Measurements from ENCODE around the gene EIF4B. TPM values are rescaled to one million over a fixed set of nuclear protein-coding genes. Genes with fewer than 3 reads are reported as not detected.

EIF4B gene
- total RNA-seq, 1 experiment from 2014 or later = 445 TPM

DNA sequence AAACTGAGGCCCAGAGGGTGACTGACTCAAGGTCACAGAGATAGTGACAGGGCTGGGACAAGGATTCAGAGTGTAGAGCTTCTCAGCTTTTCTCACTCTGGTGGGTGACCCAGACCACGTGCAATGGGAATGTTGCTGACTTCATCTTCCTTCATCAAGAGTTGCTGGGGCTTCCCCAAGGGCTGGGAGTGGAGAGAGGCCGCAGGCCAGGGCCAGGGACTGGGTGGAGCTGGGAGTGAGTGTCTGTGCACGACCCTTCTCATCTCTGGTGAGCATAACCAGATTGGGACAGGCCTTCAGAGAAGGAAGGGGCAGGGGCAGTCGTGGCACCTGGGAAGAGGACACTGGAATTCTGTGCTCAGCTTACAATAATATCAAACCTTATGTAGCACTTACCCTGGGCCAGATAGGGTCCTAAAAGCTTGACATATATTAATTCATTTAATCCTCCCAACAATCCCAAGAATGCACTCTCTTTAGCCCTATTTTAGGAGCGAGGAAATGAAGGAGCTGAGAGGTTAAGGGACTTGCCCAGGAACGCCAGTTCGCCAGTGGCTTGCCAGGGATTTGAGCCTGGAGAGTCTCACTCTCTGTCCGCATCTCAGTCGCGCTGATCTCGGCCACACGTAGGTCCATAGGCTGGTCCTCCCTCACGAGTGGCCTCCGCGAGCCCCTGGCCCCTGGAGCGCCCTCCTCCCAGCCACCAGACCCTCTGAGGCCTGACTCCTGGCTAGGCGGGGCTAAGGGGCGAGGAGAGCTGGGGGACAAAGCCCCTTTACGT, 41.5 kb upstream of the EIF4B start:
- Histone ChIP-seq H3K27me3 (replicated peaks; ENCODE audit: control insufficient read depth, insufficient read depth, low read length) (no peaks in the 10 kb centered on the region), H3K36me3 (ENCODE audit: control insufficient read depth, insufficient read depth, low read length) (no peaks in the 10 kb centered on the region), H3K4me3 (ENCODE audit: low read depth, low read length) (no peak overlapping the region), H3K9me3 (no peaks in the 10 kb centered on the region), H3K4me1 (peaks cover 34% of the 10 kb centered on the region)
- H3K4me1 Mint-ChIP-seq (ENCODE audit: low read depth, unreplicated experiment) = peaks cover 34% of the 10 kb centered on the region
- no peaks in the 10 kb centered on the region for H3K27me3 Mint-ChIP-seq (ENCODE audit: insufficient read depth, unreplicated experiment)
- no peak overlapping the region for H3K4me3 Mint-ChIP-seq (ENCODE audit: unreplicated experiment)
- TF ChIP-seq, protein P1, sequence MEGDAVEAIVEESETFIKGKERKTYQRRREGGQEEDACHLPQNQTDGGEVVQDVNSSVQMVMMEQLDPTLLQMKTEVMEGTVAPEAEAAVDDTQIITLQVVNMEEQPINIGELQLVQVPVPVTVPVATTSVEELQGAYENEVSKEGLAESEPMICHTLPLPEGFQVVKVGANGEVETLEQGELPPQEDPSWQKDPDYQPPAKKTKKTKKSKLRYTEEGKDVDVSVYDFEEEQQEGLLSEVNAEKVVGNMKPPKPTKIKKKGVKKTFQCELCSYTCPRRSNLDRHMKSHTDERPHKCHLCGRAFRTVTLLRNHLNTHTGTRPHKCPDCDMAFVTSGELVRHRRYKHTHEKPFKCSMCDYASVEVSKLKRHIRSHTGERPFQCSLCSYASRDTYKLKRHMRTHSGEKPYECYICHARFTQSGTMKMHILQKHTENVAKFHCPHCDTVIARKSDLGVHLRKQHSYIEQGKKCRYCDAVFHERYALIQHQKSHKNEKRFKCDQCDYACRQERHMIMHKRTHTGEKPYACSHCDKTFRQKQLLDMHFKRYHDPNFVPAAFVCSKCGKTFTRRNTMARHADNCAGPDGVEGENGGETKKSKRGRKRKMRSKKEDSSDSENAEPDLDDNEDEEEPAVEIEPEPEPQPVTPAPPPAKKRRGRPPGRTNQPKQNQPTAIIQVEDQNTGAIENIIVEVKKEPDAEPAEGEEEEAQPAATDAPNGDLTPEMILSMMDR (IDR thresholded peaks at IDR 0.05; ENCODE audit: insufficient read depth in 1 of 2, low read depth in 1 of 2, low read length in 1 of 2, severe bottlenecking in 1 of 2, unreplicated experiment in 1 of 2) = no peak
- intact Hi-C loops (cut with micrococcal nuclease; ENCODE audit: unreplicated experiment) = no loop called here
- ChIA-PET POLR2A (interaction anchor here (1.2 kb wide), 1 partner anchor 57 kb away, joined by 3 read pairs; no protein-coding TSS in a partner anchor), CTCF (interaction anchor here (0.8 kb wide), 1 partner anchor 60 kb away, joined by 3 read pairs; the partner anchor contains the start of gene KRT8)
- peak overlapping the region; percentile 35 for H3K27ac Mint-ChIP-seq (ENCODE audit: unreplicated experiment)
- no peaks in the 10 kb centered on the region for H3K9me3 Mint-ChIP-seq (ENCODE audit: unreplicated experiment)
- BruUV-seq (replicated peaks) = no TSS peak
- H3K36me3 Mint-ChIP-seq (ENCODE audit: insufficient read depth, unreplicated experiment) = peaks cover 48% of the 10 kb centered on the region
- DNase-seq = peak in 1 of 2 experiments; percentile 52

DNA sequence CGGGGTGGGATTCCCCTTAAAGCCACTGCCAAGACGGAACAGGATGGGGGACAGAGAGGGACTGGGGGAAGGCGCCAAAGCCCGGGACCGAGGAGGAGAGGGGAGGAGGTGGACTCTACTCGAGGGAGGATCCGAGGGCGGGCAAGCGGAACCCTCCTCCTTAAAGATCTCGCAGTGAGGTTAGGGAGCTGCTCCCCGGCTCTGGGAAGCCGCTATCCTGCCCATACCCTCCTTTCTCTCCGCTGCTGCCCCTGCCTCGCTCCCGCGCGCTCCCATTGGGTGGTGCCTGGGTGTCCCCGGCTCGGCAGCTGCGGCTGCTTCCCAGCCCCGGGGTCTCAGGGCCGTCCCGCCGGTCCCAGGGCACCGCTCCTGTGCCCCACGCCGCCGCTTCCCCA, 40.9 kb upstream of the EIF4B start:
- ChIA-PET POLR2A (no interaction called here), CTCF (interaction anchor here (0.8 kb wide), 1 partner anchor 60 kb away, joined by 3 read pairs; the partner anchor contains the start of gene KRT8)
- Mint-ChIP-seq H3K4me1 (ENCODE audit: low read depth, unreplicated experiment) (peaks cover 36% of the 10 kb centered on the region), H3K36me3 (ENCODE audit: insufficient read depth, unreplicated experiment) (peaks cover 51% of the 10 kb centered on the region), H3K4me3 (ENCODE audit: unreplicated experiment) (no peak overlapping the region), H3K27me3 (ENCODE audit: insufficient read depth, unreplicated experiment) (no peaks in the 10 kb centered on the region), H3K27ac (ENCODE audit: unreplicated experiment) (peak overlapping the region; percentile 35), H3K9me3 (ENCODE audit: unreplicated experiment) (no peaks in the 10 kb centered on the region)
- no TSS peak for BruUV-seq (replicated peaks)
- Histone ChIP-seq H3K4me1 (peaks cover 37% of the 10 kb centered on the region), H3K4me3 (ENCODE audit: low read depth, low read length) (no peak overlapping the region), H3K27me3 (replicated peaks; ENCODE audit: control insufficient read depth, insufficient read depth, low read length) (no peaks in the 10 kb centered on the region), H3K36me3 (ENCODE audit: control insufficient read depth, insufficient read depth, low read length) (no peaks in the 10 kb centered on the region), H3K9me3 (no peaks in the 10 kb centered on the region)
- intact Hi-C loops (cut with micrococcal nuclease; ENCODE audit: unreplicated experiment) = no loop called here
- TF ChIP-seq, protein P1 (IDR thresholded peaks at IDR 0.05; ENCODE audit: insufficient read depth in 1 of 2, low read depth in 1 of 2, low read length in 1 of 2, severe bottlenecking in 1 of 2, unreplicated experiment in 1 of 2) = no peak
- no peak for DNase-seq

DNA sequence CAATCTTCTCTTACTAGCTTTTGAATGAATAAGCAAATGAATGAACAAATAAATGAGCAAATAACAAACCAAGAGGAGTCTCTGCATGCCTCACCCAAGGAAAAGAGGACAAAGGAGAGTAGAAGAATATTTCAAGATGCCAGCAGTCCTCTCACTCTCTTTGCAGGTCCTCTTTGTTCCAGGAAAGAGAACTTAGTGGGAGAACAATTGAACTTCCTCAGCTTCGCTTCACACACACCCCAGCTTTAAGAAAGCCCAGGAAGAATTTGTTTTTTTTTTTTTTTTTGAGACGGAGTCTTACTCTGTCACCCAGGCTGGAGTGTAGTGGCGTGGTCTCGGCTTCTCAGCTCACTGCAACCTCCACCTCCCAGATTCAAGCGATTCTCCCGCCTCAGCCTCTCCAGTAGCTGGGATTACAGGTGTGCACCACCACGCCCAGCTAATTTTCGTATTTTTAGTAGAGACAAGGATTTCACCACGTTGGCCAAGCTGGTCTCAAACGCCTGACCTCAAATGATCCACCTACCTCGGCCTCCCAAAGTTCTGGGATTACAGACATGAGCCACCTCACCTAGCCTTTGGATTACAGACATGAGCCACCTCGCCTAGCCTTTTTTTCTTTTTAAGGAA, 37.0 kb upstream of the EIF4B start:
- no peaks in the 10 kb centered on the region for H3K27me3 Mint-ChIP-seq (ENCODE audit: insufficient read depth, unreplicated experiment)
- BruUV-seq (replicated peaks) = no TSS peak
- no peaks in the 10 kb centered on the region for H3K9me3 ChIP-seq
- H3K4me1 ChIP-seq = peaks cover 70% of the 10 kb centered on the region
- H3K4me3 ChIP-seq (ENCODE audit: low read depth, low read length) = no peak overlapping the region
- H3K36me3 Mint-ChIP-seq (ENCODE audit: insufficient read depth, unreplicated experiment) = peaks cover 48% of the 10 kb centered on the region
- H3K36me3 ChIP-seq (ENCODE audit: control insufficient read depth, insufficient read depth, low read length) = no peaks in the 10 kb centered on the region
- H3K27ac Mint-ChIP-seq (ENCODE audit: unreplicated experiment) = peak overlapping the region; percentile 98
- peak overlapping the region; percentile 69 for H3K4me3 Mint-ChIP-seq (ENCODE audit: unreplicated experiment)
- peak; percentile 72 to 77 for DNase-seq
- peaks cover 48% of the 10 kb centered on the region for H3K4me1 Mint-ChIP-seq (ENCODE audit: low read depth, unreplicated experiment)
- ChIA-PET POLR2A (interaction anchor here (0.5 to 5.4 kb wide), 17 partner anchors 14 to 605 kb away, joined by 3 to 94 read pairs (median 5); partner anchors contain the start of genes EIF4B, KRT18 and KRT8), CTCF (interaction anchor here (0.5 to 2.6 kb wide), 7 partner anchors 12 to 85 kb away, joined by 3 to 16 read pairs (median 8); partner anchors contain the start of genes KRT18 and KRT8)
- TF ChIP-seq, protein P1 (IDR thresholded peaks at IDR 0.05; ENCODE audit: insufficient read depth in 1 of 2, low read depth in 1 of 2, low read length in 1 of 2, severe bottlenecking in 1 of 2, unreplicated experiment in 1 of 2) = no peak
- H3K9me3 Mint-ChIP-seq (ENCODE audit: unreplicated experiment) = no peaks in the 10 kb centered on the region
- H3K27me3 ChIP-seq (replicated peaks; ENCODE audit: control insufficient read depth, insufficient read depth, low read length) = no peaks in the 10 kb centered on the region
- intact Hi-C loops (cut with micrococcal nuclease; ENCODE audit: unreplicated experiment) = no loop called here
